Non-pigmented ciliary epithelial cell (primary cell): Measurements from ENCODE around the gene NFS1.
"Not testable (repeated sequence)": the region's sequence is repeated elsewhere in the genome, so short reads cannot be mapped to it uniquely, and the experiment has no call there.

Experiments used
- DNase-seq: peaks from one replicate; pipeline ENCODE4 v3.0.0-alpha.2; 2010; ENCODE audit warnings: low read depth

The NFS1 gene

GRCh38 chr20:35729283-35729807, 30.2 kb upstream of the NFS1 start:
- no peak for DNase-seq

GRCh38 chr20:35726842-35727711, 27.9 kb upstream of the NFS1 start:
- no peak for DNase-seq

GRCh38 chr20:35724321-35725230, 25.4 kb upstream of the NFS1 start:
- no peak for DNase-seq

GRCh38 chr20:35723652-35724320, 24.6 kb upstream of the NFS1 start:
- DNase-seq, result not testable (repeated sequence)

- DNase-seq, result not testable (repeated sequence)
Measured at GRCh38 chr20:35723275-35723639, 24.1 kb upstream of the NFS1 start.

- no peak for DNase-seq
Measured at GRCh38 chr20:35721621-35722020, 22.5 kb upstream of the NFS1 start.

GRCh38 chr20:35721219-35721618, 22.1 kb upstream of the NFS1 start:
- no peak for DNase-seq

GRCh38 chr20:35720165-35721123, 21.3 kb upstream of the NFS1 start:
- no peak for DNase-seq

- no peak for DNase-seq
Measured at GRCh38 chr20:35719717-35720116, 20.6 kb upstream of the NFS1 start.

- no peak for DNase-seq
Measured at GRCh38 chr20:35718972-35719635, 20.0 kb upstream of the NFS1 start.

- DNase-seq, result not testable (repeated sequence)
Measured at GRCh38 chr20:35718321-35718720, 19.2 kb upstream of the NFS1 start.

GRCh38 chr20:35716330-35716729, 17.2 kb upstream of the NFS1 start:
- DNase-seq, result no peak

- DNase-seq, result no peak
Measured at GRCh38 chr20:35715652-35716051, 16.5 kb upstream of the NFS1 start.

- DNase-seq, result no peak
Measured at GRCh38 chr20:35714127-35714526, 15.0 kb upstream of the NFS1 start.

GRCh38 chr20:35713120-35713519, 14.0 kb upstream of the NFS1 start:
- DNase-seq, result not testable (repeated sequence)

GRCh38 chr20:35711588-35712209, 12.5 kb upstream of the NFS1 start:
- no peak for DNase-seq

- no peak for DNase-seq
Measured at GRCh38 chr20:35710884-35711587, 11.9 kb upstream of the NFS1 start.

GRCh38 chr20:35710039-35710438, 10.9 kb upstream of the NFS1 start:
- DNase-seq, result no peak

GRCh38 chr20:35709259-35709658, 10.1 kb upstream of the NFS1 start:
- no peak for DNase-seq
